Stimulated activated CD4-positive, alpha-beta T cell treated with anti-CD3 and anti-CD28 coated beads, Interleukin-12 subunit alpha, Interleukin-12 subunit beta, amount 100 ng/mL, for 48 hours (primary cell): ENCODE data around the gene ADK.
"Not testable (repeated sequence)": the region's sequence is repeated elsewhere in the genome, so short reads cannot be mapped to it uniquely, and the experiment has no call there.

ENCODE experiments used
- DNase-seq, 3 donors: peaks; one replicate each; pipeline ENCODE4 v3.0.0-alpha.2; 2020; ENCODE audit warnings: low read depth in 2 of 3, low spot score in 1 of 3

The ADK gene

DNA sequence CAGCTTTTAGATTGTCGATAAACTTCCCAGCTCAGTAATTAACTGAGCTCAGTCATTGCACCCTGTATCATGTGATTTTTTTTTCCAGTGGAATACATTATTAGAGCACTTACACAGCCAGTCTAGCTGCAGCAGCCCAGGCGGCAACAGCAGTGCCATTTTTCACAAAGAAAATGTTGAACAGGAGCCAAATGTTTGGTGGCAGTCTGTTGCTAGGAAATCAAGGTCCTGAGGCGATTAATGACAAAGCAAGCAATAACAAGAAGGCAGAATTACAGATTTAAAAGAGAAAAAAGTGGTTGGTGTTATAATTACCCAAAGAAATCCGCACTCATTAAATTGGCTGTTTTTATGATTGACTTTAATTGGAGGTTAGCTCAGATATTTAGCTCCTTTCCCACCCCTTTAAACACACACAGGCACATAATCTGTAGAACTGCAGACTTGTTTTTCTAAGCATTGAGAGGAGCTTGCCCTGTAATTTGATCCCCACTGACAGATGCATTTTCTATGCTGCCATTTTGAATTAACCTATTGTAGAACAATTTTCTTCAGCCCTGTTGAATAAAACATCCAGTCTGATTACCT lies 267.4 kb downstream of the ADK start:
- DNase-seq: no peak

DNA sequence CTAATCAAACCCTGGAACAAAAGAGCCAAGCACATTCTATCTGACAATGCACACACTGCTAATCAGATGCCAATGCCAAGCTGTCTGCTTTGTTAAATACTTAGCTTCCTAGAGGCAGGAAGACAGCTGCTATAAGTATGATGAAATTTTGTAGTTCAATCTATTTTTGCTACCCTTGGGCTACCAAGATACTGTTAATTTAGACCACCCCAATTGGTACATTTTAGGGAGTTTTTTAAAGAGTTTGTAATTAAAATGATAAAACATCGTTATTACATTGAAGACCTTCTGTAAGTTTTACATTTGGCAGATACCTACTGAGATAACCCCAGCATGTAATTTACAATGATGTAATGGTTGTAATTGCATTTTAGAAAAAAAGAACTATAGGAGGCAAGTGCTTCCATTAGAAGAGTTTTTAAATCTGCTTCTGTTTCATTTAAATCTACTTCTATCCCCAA lies 268.5 kb downstream of the ADK start:
- DNase-seq: no peak

DNA sequence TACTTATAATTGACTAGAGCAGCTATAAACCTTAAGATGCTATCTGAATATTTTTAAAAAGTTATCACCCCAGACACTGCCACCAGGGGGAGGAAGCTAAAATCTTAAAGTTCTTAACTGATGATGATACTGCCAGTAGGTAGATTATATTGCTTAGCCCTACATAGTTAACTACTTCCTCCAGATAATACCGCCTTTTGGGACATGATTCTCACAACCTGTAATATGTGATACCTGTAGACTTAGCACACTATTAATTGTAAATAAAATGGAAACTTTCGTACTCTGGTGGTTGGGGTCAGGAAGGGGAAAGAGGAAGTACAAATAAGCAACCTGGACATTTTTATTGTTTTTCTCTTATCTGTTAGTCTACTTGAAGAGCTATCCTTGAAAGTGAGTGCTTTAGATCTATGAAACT lies 268.9 kb downstream of the ADK start:
- peak in 2 of 3 donors; percentile 5 to 20 for DNase-seq

DNA sequence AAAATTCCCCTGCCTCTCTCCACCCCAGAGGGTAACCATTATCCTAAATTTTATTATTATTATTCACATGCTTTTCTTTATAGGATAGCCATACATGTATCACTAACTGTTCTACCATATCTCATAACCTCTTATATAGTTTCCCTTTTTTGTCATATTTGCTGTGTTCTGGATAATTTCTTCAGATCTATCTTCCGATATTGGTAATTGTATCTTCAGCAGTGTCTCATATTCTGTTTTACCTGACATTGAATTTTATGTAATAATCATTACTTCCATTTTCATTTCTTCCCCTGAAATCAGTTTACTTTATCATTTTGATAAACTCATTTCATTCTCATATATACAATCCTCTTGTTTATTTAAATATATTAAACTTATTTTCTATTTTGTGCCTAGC lies 273.5 kb downstream of the ADK start:
- no peak for DNase-seq

DNA sequence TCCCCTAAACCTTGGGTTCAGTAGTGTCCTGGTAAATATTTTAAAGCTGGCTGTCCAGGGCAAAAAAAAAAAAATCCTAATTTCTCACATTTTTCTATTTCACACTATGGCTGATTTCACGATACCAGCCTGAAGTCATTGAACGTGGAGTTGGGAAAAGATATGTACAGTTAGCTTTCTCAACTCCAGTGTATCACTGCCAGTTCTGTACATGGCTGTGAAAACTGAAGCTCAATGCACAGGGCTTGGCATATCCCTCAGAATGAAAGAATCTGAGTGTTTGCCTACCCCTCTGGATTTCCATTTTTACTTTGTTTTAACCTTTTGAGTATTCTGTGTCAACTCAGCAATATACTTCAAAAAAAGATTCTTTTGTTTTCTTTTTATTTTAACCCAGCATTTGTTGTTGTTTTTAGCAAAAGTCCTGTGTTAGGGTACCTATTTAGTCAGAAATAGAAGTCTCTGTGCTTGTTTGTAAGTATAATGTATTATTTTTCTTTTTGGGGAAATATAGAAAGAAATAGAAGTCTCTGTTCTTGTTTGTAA lies 274.5 kb downstream of the ADK start:
- DNase-seq: no peak

DNA sequence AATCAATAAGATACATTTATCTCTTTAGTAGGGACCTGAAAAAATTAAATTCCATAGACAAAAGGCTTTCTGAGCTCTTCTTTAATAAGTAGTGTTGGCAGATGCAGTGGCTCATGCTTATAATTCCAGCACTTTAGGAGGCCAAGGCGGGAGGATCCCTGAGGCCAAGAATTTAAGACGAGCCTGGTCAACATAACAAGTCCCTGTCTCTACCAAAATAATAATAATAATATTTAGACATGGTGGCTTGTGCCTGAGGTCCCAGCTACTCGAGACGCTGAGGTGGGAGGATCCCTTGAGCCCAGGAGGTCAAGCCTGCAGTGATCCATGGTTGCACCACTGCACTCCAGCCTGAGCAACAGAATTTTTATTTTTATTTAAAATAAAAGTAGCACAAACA lies 280.8 kb downstream of the ADK start:
- DNase-seq: no peak

DNA sequence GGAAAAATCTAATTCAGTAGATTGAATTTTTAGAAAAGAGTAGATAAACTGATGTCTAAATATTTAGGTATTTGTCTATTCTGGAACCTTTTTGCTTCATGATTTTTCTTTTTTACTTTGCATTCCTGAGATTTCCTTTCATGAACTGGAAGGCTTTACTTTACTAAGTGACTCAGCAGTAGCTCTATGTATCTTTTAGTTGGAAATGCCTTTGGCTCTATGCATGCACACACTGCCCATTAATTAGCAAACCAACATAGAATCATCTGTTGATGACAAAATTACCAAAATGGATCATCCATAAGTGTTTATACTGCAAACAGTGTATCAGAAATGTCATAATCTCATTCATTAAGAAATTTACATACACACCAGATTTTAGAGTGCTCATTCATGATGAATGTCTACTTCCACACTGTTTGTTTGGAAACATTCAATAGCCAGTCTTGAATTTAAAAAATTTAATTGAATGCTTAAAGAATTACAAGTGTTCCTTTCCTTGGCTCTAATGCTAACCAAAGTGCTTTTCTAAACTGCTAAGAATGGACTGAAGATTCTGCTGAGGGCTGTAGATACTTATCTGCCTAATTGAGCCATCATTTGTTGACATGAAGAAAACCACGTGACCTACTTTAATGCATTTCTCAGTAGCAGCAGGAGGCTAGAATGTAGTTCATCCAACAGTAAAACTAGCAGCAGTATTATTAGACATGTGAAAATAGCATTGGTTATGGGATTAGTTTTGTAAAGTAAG lies 282.0 kb downstream of the ADK start:
- DNase-seq: no peak

DNA sequence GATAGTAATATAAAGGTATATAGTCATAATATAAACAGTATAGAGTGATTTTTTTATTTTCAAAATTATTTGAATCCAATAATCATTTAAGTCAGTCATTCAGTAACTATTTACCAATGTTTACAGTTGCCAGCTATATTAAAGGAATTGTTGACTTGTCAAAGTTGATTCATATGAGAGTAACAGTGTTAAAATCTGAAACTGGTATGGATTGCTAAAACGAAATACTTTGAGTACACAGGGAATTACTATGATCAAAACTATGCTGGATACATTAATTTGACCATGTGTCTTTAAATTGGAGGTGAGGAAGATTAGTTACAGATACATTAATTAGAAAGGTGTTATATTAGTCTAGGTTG lies 282.6 kb downstream of the ADK start:
- no peak for DNase-seq

DNA sequence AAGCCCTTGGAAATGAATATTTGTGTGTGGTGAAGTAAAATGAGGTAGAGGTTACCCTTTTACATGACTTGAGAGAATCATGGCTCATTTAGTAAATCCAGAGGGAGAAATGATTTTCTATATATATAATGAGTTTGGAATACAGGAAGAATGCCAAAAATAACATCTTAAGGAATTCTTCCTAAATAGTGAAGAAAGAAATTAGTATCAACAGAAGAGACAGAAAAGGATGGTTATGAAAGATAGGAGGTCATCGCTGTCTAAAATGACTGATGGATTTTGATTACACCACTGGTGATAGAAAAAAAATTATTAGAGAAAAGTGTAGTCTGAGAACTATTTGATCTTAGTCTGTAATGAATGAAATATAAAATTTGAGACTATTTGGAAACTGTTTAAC lies 283.0 kb downstream of the ADK start:
- DNase-seq: no peak

DNA sequence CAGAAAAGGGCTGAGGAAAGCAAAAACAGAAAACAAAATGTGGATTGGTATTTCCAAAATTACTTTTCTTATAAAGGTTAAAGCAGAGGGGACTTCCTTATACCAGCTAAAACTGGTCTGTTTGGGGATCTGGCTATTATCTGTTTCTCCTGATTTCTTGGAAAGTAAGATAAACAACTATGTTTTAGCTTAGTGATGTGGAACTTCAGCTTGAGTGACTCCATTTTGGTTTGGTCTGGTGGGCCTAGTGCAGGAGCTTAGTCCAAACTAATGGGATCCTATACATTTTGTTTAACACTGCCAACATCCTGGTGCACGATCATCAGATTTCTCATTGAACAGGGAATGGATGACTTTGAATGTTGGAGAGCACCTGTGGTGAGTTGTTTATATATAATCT lies 283.5 kb downstream of the ADK start:
- no peak for DNase-seq

DNA sequence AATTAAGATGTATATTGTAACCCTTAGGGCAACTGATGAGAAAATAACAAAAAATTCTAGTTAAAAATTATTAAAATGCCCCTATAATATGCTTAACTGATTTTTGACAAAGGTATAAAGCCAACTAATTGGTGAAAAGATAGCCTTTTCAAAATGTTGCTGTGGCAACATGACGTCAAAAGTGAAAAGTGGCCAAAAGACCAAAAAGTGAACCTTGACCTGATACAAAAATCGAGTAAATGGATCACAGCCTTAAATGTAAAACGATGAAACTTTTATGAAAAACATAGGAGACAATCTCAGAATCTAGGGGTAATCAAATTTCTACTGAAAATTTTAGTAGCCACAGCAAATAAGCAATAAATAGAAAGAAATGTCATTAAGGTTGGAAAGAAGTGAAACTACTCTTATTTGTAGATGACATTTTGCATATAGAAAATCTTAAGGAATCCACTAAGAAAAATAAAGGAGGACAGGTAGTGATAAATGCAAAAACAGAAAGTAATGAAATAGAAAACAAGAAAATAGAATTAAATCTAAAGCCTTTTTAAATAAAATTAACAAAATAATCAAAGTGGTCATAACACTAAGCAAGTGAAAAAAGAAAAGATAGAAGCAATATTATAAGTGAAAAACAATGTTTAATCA lies 285.6 kb downstream of the ADK start:
- no peak for DNase-seq

DNA sequence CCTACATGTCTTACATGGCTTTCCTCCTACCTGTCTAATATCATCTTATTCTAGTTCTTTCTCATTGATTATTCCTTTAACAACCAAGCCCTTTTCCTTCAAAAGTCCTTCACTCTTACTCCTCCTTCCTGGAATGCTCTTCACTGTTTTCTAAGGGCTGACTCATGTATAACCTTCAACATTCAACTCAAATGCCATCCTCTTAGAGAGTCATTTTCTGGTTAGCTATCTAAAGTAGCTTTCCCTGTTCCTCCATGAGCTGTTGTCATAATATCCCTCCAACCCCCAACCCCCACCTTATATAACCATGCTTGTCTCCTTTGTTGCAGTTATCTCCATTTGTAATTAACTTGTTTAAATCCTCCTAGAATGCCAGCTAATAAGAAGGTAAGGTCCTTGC lies 286.8 kb downstream of the ADK start:
- DNase-seq: no peak

DNA sequence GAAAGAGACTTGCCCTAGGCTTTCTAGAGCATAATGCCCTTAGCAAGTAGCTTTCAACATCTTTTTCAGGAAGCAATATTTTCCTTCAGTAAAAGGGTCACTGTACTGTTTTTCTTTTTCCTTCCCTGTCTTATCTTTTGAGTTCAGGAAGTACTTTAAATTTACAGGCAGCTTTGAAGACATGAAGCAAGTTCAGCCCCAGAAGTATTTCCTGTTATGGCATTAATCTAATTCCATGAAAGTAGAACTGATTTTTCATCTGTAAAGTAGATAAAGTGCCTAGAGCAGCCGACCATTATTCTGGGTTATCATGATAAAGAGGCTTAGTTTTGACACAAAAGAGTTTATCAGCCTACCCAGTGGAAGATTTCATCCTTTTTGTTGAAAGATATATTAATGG lies 288.2 kb downstream of the ADK start:
- DNase-seq: no peak

DNA sequence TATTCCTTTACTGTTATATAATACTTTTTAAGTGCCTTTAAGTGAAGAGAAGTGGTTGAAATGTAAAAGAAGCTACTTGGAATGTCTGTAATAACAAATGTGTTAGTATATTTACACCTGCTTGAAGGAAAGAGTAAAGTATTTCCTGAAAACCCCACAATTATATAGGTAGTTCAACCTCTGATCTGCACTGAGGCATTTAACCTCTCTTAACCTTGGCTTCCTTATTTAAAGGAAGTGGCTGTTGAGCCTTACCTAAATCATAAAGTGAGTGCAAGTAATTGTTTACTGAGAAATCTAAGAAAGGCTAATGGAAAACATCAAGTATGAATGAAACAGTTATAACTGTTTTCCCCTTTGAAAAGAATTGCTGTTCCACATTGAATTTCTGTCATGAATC lies 294.5 kb downstream of the ADK start:
- no peak for DNase-seq

DNA sequence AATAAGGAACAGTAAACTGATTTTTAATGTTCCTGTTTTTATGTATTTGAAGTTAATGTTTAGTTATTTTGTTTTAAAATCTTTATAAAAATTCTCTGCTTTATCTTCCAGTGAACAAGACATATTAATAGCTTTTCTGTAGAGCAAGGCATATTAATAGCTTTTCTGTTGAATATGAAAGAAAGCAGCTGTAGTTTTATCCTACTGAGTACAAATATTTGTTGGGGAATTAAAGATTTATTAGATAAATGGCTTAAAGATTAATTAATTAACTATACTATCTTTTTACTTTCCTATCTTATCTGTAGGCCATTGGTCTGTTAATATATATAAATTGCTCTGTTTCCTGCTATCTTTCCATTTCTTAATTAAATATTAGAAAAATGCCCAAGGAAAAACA lies 299.6 kb downstream of the ADK start:
- no peak for DNase-seq

DNA sequence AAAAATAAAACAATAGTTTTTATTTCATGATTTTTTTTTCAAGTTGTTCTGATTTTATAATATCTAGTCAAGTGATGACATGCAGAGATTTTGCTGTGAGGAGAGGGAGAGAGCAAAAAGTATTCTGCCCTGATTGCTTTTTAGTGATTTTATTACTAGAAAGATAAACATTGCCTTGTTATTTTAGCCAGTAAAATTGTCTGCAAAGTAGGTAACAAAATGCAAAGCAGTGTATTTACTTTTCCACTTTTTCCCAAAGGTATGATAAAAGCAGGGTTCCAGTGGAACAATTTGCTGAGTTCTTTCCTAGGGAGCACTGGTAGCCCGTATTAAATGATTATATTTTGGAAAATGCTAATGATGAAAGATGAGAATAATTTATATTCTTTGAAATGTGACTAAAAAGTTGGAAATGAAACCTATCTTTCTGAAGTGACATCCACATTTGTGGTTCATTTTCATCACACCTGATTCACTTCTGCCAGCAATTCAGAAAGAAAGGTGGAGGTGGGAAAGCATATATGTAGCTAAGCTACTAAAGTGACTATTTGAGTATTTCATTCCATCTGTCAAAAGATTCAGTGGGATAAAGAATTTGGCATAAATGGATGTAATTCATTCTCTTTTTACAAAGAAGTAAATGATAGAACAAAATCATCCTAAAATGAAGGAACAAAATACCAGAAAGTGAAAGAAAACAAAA lies 300.3 kb downstream of the ADK start:
- no peak for DNase-seq

DNA sequence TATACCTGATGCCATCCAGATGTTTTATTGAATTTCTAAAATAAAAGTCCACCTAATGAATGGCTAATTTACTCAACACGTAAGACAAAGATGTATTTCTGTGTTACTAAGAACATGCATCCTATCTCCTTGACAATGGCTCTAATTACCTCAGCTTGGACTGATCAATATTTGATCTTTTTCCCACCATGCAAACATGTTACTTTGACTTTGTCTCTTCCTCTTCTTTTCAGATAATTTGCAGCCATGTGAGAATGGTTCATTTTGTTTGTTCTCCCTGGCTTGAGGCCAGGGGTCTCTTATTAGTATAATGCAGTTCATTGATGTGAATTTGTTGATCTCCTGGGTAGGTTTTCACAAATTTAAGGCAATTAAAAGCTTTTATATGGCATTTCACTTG lies 302.1 kb downstream of the ADK start:
- DNase-seq: no peak

DNA sequence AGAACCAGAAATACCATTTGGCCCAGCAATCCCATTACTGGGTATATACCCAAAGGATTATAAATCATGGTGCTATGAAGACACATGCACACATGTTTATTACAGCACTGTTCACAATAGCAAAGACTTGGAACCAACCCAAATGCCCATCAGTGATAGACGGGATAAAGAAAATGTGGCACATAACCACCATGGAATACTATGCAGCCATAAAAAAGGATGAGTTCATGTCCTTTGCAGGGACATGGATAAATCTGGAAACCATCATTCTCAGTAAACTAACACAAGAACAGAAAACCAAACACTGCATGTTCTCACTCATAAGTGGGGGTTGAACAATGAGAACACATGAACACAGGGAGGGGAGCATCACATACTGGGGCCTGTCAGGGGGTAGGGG lies 306.5 kb downstream of the ADK start:
- not testable (repeated sequence) for DNase-seq

DNA sequence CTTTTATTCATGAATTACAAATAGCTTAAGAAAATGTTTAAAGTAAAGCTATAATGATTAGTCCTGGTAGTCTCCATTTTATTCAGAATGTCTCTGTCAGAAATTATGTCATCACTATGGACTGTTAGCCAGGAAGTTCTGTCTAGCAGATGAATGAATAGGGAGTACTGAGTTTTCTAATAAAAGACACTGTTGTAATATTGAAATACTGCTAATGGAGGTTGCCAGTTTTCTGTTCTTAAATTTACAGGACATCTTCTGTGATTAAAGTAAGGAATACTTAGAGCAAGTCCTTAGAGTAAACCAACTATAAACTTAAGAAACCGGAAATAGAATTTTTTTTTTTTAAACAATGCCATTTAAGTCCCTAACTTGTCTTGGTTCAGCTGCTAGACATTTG lies 309.8 kb downstream of the ADK start:
- no peak for DNase-seq

DNA sequence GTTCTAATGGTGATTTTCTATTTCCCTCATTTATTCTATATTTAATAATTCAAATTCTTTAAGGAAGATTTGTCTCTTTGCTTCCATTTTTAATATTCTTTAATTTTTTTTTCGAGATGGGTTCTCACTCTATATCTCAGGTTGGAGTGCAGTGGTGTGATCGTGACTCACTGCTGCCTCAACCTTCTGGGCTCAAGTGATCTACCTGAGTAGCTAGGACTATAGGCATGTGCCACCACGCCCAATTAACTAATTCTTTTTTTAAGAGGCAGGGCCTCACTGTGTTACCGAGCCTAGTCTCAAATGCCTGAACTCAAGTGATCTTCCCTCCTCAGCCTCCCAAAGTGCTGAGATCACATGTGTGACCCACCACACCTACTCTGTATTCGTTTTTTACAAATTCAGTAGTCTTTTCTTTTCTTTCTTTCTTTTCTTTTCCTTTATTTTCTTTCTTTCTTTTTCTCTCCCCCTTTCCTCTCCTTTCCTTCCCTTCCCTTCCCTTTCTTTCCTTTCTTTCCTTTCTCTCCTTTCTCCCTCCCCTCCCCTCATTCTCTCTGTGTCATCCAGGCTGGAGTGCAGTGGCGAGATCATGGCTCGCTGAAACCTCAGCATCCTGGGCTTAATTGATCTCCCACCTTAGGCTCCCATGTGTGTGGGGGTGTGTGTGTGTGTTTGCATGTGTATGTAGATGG lies 323.1 kb downstream of the ADK start:
- no peak for DNase-seq

DNA sequence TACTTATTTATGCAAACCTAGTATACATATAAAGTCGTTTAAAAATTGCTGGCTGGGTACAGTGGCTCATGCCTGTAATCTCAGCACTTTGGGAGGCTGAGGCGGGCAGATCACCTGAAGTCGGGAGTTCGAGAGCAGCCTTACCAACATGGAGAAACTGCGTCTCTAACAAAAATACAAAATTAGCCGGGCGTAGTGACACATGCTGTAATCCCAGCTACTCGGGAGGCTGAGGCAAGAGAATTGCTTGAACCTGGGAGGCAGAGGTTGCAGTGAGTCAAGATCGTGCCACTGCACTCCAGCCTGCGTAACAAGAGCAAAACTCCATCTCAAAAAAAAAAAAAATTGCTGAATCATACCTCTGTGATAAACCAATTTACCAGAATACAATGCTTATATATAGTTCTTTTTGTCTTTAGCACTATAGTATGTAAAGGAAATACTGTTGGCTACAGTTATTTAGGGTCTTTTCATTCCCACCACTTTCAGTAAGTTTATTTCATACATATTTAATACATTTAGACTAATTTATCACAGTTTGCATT lies 325.2 kb downstream of the ADK start:
- DNase-seq: not testable (repeated sequence)
